ENCODE measurements around the gene PDLIM7.

PDLIM7 gene

DNA sequence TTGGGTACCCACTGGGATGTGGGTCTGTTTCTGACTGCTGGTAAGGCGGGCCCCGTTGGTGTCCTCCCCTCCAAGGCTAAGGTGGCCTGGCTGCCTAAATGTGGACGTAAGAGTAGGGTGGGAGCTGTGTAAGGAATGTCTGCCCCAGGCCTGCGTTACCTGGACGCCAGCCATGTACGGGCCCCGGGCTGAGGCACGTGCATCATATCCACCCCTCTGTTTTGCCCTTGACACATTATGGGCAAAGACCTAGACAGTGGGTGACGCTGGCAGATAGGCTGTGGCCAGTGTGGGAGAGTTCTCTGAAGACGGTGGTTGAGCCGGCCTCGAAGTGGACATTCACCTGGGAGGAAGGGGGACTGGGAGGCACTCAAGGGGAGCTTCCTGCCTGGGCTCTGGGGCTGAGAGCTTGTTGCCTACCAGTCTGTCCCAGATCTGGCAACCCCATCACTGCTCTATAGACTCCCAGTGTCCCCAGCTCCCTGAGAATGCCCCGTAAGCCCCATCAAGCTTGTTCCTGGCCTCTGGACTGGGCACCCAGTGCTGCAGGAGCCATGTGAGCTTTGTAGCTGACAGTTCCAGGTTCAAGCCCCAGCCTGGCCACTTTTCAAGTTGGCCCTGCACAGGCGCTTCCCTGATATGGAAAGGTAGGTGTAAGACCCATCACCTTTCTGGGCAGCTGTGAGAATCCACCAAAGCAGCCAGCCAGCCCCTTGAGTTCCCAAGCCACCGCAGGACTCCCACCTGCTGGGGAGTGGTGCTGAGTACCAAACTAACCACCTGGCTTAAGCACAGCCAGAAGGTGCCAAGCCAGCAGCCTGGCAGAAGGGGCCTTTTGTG is 54.0 kb downstream of the PDLIM7 start:
- DNase-seq (ENCODE audit: low spot score): no peak

DNA sequence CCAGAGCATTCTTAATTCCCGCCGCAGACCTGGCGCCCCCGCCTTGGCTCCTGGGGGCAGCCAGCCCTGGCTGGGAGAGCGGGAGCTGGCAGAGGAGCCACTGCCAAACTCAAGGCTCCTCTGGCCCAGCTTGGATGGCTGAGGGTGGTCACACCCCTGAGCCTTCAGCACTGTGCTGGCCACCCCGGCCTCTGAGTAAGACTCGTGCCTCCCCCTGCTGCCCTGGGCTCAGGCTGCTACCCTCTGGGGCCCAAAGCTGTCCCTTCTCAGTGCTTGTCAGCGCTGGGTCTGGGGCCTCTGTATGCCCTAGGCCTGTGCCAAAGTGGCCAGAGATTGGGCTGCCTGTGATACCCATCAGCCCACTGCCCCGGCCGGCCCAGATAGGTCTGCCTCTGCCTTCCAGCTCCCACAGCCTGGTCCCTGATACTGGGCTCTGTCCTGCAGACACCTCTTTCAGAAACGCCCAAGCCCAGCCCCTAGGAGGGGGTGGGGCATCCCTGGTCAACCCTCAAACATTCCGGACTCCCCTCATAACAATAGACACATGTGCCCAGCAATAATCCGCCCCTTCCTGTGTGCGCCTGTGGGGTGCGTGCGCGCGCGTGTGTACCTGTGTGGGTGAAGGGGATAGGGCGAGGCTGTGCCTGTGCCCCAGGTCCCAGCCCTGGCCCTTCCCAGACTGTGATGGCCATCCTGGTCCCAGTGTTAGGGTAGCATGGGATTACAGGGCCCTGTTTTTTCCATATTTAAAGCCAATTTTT is 55.2 kb downstream of the PDLIM7 start:
- DNase-seq (ENCODE audit: low spot score): no peak

DNA sequence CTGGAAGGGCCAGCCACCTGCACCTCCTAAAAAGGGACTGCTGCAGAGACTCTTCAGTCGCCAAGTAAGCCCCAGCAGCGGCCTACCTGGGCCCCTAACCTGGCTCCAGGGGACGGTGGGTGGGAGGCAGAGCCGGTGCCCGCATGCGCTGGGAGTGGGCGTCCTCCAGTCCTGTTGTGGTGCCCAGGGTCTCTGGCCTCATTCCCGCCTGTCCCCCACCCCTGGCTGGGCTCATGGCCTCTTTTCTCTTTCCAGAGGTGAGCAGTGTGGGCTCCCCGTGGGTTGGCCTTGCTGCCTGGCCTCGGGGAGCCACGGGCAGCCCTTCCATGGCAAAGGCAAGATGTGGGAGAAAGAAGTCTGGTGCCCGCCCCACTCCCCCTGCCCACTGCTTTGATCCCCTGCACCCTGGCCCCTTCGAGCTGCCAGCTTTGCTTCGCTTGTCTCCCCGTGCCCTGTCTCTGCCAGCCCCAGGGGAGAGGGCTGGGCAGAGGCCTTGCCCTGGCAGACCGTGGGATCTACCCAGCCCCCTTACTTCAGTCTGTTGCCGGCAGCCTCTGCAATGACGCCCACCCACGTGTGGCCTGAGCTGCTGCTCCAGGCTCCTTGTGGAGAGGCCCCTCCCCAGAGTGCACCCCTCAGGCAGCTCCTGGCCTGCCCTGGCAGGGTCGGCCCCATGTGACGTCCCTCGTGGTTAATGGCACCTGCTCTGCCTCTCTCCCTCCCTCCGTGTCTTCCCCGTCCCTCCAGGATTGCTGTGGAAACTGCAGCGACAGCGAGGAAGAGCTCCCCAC is 56.2 kb downstream of the PDLIM7 start:
- no peak for DNase-seq (ENCODE audit: low spot score)

DNA sequence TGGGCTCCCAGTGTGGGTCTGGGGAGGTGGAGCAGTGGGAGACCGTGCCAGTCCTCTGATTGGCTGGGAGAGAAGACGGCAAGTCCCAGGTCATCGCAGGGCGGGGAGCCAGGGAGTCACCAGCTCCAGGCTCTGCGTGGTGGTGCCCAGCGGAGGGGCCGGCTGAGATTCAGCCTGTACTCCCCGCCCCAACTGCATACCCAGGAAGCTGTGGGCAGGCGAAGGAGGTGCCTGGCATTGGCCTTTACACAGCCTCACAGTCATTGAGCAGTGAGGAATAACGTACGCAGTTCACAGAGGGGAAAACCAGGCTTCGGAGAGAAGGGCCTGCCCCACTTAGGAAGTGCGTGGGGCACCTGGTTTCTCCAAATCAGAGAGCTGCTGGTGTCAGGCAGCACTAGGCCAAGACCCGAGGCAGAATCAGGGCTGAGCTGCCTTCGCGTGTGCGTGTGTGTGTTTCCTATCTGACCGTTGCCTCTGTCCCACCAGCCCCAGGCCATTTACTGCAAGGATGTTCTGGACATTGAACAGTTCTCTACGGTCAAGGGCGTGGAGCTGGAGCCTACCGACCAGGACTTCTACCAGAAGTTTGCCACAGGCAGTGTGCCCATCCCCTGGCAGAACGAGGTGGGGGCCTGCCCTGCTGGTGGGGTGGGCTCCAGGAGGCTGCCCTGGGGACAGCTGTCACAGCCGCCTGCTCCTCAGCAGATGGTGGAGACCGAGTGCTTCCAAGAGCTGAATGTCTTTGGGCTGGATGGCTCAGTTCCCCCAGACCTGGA is 57.0 kb downstream of the PDLIM7 start:
- no peak for DNase-seq (ENCODE audit: low spot score)

DNA sequence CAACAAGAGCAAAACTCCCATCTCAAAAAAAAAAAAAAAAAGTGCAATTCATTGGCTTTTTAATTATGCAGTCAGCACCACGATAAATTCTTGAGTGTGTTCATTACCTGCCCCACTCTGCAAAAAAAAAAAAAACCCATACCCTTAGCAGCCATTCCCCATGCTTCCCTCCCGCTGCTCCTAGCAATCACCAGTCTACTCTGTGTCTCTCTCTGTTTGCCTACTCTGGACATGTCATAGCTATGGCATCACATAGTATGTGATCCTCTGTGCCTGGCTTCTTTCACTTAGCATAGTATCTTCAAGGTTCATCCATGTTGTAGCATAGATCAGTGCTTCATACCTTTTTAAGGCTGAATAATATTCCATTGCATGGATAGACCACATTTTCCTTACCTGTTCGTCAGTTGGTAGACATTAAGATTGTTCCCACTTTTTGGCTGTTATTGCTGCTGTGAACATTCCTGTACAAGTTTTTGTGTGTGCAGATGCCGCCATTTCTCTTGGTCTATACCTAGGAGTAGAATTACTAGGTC is 57.8 kb downstream of the PDLIM7 start:
- no peak for DNase-seq (ENCODE audit: low spot score)

DNA sequence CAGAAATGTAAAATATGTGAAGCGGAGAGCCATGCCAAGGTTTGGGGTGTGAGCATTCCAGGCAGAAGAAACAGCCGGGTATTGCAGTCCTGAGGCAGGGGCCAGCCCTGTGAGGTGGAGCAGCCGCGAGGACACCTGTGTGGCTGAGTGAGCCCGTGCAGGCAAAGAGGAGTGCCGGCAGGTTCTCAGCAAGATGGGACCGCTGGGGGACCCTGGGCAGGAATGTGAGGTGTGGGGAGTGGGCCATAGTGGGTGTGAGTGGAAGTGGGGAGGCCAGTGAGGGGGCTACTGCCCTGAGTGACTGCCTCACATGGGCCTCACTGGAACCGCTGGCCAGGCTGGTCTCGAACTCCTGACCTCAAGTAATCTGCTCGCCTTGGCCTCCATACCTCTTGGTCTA is 58.9 kb downstream of the PDLIM7 start:
- DNase-seq (ENCODE audit: low spot score): no peak

DNA sequence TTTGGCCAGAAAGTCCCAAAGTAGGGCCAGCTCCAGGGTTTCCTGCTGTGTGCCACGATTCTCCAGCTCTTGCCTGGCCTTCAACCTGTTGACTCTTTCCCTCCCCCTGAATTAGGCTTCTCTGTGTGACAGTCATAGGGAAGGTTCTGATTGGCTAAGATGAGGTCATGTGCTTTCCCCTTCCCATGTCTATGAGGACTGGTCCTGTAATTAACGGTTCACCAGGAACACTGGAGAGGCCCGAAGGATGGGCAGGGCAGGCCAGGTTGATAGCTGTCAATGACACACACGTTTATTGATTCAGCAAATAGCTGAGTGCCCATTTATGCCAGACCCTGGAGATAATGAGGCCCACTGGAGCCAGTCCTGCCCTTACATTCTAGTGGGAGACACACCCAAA is 59.8 kb downstream of the PDLIM7 start:
- no peak for DNase-seq (ENCODE audit: low spot score)

DNA sequence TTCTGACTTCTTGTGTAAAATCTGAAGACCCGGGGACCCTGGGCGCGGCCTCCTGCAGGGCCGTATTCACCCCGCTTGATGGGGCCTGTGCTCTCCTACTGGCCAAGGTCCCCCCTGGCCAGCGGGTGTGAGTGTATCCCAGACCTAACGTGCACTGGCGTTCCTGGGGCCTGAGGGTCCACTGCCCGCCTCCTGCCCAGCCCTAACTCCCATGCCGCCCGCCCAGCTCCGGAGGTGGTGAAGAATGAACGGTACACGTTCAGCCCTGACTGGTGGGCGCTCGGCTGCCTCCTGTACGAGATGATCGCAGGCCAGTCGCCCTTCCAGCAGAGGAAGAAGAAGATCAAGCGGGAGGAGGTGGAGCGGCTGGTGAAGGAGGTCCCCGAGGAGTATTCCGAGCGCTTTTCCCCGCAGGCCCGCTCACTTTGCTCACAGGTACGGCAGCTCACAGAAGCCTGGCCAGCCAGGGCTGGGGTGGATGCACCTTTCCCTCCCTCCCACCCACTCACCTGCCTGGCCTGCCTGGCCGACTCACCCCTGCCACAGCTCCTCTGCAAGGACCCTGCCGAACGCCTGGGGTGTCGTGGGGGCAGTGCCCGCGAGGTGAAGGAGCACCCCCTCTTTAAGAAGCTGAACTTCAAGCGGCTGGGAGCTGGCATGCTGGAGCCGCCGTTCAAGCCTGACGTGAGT is 61.4 kb downstream of the PDLIM7 start:
- no peak for DNase-seq (ENCODE audit: low spot score)

DNA sequence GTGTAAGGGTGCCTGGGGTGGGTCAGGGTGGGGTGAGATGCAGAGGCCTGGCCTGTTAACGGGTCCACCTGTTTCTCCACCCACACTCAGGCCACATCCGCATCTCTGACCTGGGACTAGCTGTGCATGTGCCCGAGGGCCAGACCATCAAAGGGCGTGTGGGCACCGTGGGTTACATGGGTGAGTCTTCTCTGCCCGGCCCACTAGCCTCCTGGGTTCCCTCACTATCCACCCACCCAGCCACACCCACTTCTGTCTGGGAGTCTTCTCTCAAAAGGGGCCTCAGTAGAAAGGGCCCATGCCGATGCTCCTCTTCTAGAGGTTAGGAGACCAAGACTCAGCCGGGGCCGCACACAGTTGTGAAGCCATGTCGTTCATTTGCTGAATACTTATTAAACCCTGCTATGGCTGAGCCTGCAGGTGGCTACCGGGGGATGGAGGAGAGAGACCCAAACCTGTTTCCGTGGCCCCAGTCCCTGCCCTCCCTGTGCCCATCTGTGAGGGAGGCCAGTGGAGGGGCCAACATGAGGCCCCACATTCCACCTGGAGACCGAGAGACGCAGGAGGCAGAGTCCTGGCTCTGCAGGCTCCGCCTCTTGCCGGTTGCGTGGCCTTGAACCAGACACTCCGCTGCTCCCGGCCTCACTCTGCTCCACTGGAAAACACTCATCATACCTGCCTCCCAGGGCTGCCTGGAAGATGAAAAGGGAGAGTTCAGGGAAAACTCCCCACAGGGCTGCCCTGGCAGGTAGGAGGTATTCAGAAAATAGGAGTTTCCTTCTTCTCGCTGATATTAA is 62.3 kb downstream of the PDLIM7 start:
- no peak for DNase-seq (ENCODE audit: low spot score)

DNA sequence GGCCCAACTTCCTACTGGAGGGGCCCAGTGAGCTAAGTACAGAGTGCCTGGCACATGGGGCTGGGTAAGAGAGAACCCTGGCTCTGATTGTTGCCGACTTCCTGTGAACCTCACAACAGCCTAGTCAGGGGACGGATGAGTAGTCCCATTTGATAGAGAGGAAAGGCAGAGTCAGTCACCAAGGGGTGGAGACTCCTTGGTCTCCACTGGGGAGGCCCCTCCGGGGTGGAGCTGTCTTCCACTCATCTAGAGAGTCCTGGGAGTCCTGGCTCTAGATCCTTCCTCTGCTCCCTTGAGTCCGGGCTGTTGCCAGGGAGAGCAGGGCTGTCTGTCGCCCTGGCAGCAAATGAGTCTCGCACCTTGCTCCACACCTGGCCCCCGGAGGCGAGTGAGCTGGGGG is 63.0 kb downstream of the PDLIM7 start:
- no peak for DNase-seq (ENCODE audit: low spot score)

DNA sequence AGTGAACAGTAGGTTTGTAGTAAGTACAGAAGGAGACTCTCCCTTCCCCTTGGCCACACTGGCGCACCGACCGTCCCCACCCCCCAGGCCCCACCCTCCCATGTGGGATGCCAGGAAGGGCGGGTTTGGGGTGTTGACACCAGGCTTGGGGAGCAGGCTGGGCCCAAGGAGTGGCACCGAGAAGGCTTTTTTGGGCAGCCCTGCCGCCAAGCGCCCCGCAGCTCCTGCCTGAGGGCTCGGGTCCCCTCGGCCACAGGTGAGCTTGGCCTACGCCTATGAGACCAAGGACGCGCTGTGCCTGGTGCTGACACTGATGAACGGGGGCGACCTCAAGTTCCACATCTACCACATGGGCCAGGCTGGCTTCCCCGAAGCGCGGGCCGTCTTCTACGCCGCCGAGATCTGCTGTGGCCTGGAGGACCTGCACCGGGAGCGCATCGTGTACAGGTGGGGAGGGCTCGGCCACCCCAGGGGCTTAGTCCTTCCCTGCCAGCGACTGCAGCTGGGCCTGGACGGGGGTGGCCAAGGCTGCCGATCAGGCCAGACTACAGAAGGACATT is 63.7 kb downstream of the PDLIM7 start:
- no peak for DNase-seq (ENCODE audit: low spot score)

Data from HuH-7.5 (cell line).